DND-41 (cell line): ENCODE results near the gene NAT8.
"Not testable (repeated sequence)": the region's sequence is repeated elsewhere in the genome, so short reads cannot be mapped to it uniquely, and the experiment has no call there.

Experiments
- ATAC-seq: fragments of 200-7000 bp; cut with Tn5 transposase; 3 replicates; pipeline ENCODE4 v1.9.1; 2021; ENCODE audit warnings: low read depth; ENCODE audit not compliant: insufficient read depth
- DNase-seq: peaks from one replicate; pipeline ENCODE4 v3.0.0-alpha.2; 2020
- H2AFZ ChIP-seq: 2 replicates; pipeline ENCODE4 v1.6.0; 2012; ENCODE audit warnings: low read depth, low read length
- H3K27ac ChIP-seq: 2 replicates; pipeline ENCODE4 v1.5.1; 2012; ENCODE audit warnings: low read length, inconsistent platforms
- H3K27me3 ChIP-seq: fragments of 200-600 bp; sonication (generic); 2 replicates; pipeline ENCODE4 v1.6.0; 2012; ENCODE audit warnings: low read length, mild to moderate bottlenecking, inconsistent platforms; ENCODE audit not compliant: insufficient read depth, poor library complexity
- H3K36me3 ChIP-seq: 2 replicates; pipeline ENCODE4 v1.5.1; 2012; ENCODE audit warnings: low read length, inconsistent platforms; ENCODE audit not compliant: insufficient read depth
- H3K4me1 ChIP-seq: 2 replicates; pipeline ENCODE4 v1.5.1; 2012; ENCODE audit warnings: mild to moderate bottlenecking, low read length; ENCODE audit not compliant: insufficient read depth
- H3K4me2 ChIP-seq: 2 replicates; pipeline ENCODE4 v1.6.0; 2012; ENCODE audit warnings: mild to moderate bottlenecking, moderate library complexity, low read length, inconsistent platforms; ENCODE audit not compliant: insufficient read depth
- H3K4me3 ChIP-seq, 2 experiments: fragments of 200-600 bp in 1 of 2; shearing (Covaris generic) in 1 of 2; 2 replicates each; pipeline ENCODE4 v1.5.1; 2012 to 2016; ENCODE audit warnings: inconsistent platforms in 2 of 2, low read length in 2 of 2, mild to moderate bottlenecking in 2 of 2, low read depth in 1 of 2, moderate library complexity in 1 of 2
- H3K79me2 ChIP-seq: 2 replicates; pipeline ENCODE4 v1.6.0; 2012; ENCODE audit warnings: low read length, inconsistent platforms; ENCODE audit not compliant: insufficient read depth
- H3K9ac ChIP-seq: 2 replicates; pipeline ENCODE4 v1.6.0; 2012; ENCODE audit warnings: low read depth, mild to moderate bottlenecking, inconsistent platforms, low read length, moderate library complexity
- H3K9me3 ChIP-seq: 2 replicates; pipeline ENCODE4 v1.5.1; 2012; ENCODE audit warnings: low read length, moderate library complexity, mild to moderate bottlenecking, inconsistent platforms; ENCODE audit not compliant: insufficient read depth, severe bottlenecking
- H4K20me1 ChIP-seq: 2 replicates; pipeline ENCODE4 v1.6.0; 2012; ENCODE audit warnings: low read length; ENCODE audit not compliant: insufficient read depth
- TF ChIP-seq, protein P1 (sequence below): IDR thresholded peaks from 2 replicates; pipeline ENCODE4 v1.5.1; 2012; ENCODE audit warnings: borderline replicate concordance, low read length, moderate library complexity, mild to moderate bottlenecking; ENCODE audit not compliant: poor library complexity, severe bottlenecking; ENCODE audit errors: extremely low read depth

The NAT8 gene

GRCh38 chr2:73684905-73685304, 42.7 kb upstream of the NAT8 start:
- not testable (repeated sequence) for H3K36me3 ChIP-seq, H3K9me3 ChIP-seq, DNase-seq, H4K20me1 ChIP-seq, H3K79me2 ChIP-seq, H2AFZ ChIP-seq, H3K4me3 ChIP-seq, H3K4me2 ChIP-seq, ATAC-seq, H3K27ac ChIP-seq, H3K27me3 ChIP-seq, H3K4me1 ChIP-seq, H3K9ac ChIP-seq
- TF ChIP-seq, protein P1, sequence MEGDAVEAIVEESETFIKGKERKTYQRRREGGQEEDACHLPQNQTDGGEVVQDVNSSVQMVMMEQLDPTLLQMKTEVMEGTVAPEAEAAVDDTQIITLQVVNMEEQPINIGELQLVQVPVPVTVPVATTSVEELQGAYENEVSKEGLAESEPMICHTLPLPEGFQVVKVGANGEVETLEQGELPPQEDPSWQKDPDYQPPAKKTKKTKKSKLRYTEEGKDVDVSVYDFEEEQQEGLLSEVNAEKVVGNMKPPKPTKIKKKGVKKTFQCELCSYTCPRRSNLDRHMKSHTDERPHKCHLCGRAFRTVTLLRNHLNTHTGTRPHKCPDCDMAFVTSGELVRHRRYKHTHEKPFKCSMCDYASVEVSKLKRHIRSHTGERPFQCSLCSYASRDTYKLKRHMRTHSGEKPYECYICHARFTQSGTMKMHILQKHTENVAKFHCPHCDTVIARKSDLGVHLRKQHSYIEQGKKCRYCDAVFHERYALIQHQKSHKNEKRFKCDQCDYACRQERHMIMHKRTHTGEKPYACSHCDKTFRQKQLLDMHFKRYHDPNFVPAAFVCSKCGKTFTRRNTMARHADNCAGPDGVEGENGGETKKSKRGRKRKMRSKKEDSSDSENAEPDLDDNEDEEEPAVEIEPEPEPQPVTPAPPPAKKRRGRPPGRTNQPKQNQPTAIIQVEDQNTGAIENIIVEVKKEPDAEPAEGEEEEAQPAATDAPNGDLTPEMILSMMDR, result peak; percentile 5

GRCh38 chr2:73684325-73684724, 42.1 kb upstream of the NAT8 start:
- not testable (repeated sequence) for H3K27me3 ChIP-seq, H3K27ac ChIP-seq, H3K9ac ChIP-seq, H3K79me2 ChIP-seq, ATAC-seq, H3K4me1 ChIP-seq, H3K4me3 ChIP-seq, H2AFZ ChIP-seq, H3K9me3 ChIP-seq, DNase-seq, H3K4me2 ChIP-seq, H4K20me1 ChIP-seq, H3K36me3 ChIP-seq

- not testable (repeated sequence) for H3K4me2 ChIP-seq, H3K79me2 ChIP-seq, H2AFZ ChIP-seq, H3K27me3 ChIP-seq, H3K4me3 ChIP-seq, H3K36me3 ChIP-seq, H3K27ac ChIP-seq, H3K9me3 ChIP-seq, H3K4me1 ChIP-seq, H3K9ac ChIP-seq, H4K20me1 ChIP-seq
- ATAC-seq (peak; percentile 91), DNase-seq (peak; percentile 54)
- TF ChIP-seq, protein P1, result peak; percentile 65
Measured at GRCh38 chr2:73679951-73680571, 37.8 kb upstream of the NAT8 start.

DNA sequence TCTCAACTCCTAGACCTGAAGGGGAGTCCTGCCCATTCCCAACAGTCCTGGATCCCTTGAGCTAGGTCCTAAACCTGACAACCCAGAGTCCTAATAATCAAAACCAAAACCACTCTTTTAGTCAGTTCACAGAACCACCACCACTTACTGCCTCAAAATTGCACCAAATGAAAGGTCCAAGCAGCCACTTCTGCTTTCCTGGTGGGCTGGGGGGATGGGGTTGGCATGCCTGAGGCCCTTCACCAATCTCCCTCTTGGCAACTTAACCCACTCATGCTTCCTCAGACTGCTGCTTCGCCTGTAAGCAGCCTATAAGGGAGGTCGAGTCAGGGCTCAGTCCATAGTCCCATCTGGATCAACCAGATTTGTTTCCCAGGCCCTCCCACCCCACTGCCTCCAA, 37.0 kb upstream of the NAT8 start:
- not testable (repeated sequence) for H3K27ac ChIP-seq, H3K9ac ChIP-seq, H3K4me3 ChIP-seq, H3K4me2 ChIP-seq, H3K36me3 ChIP-seq, H3K9me3 ChIP-seq, H3K4me1 ChIP-seq, H4K20me1 ChIP-seq, DNase-seq, ATAC-seq, H3K79me2 ChIP-seq, H3K27me3 ChIP-seq, H2AFZ ChIP-seq

GRCh38 chr2:73678008-73678407, 35.8 kb upstream of the NAT8 start:
- not testable (repeated sequence) for H3K9ac ChIP-seq, H3K27ac ChIP-seq, H4K20me1 ChIP-seq, H3K4me3 ChIP-seq, H3K36me3 ChIP-seq, H3K9me3 ChIP-seq, H3K27me3 ChIP-seq, ATAC-seq, H2AFZ ChIP-seq, H3K79me2 ChIP-seq, DNase-seq, H3K4me2 ChIP-seq, H3K4me1 ChIP-seq

- H3K27ac ChIP-seq, H2AFZ ChIP-seq, DNase-seq, H3K4me1 ChIP-seq, H3K9me3 ChIP-seq, ATAC-seq, H3K36me3 ChIP-seq, H4K20me1 ChIP-seq, H3K27me3 ChIP-seq, H3K4me3 ChIP-seq, H3K9ac ChIP-seq, H3K79me2 ChIP-seq, H3K4me2 ChIP-seq: not testable (repeated sequence)
Measured at GRCh38 chr2:73676211-73676610, 34.0 kb upstream of the NAT8 start.

DNA sequence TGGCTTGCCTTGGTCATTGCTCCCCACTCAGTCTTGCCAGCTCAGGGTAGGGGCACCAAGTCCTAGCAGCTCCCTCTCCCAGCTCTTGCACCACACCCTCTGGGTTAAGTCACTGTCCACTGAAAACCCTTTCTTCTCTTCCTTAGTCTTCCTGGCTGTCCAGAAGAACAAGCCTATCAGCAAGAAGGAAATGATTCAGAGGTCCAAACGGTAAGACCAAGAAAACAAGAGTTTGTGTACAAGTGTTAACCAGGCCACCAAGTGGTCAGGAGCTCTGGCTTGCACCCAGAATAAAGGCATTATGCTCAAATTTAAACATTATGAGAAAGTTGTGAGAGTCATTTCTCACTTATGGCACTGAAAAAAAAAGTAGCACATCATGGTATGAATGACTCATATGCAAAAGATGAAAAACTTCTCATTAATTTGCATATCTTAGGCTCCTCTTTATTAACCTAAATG, 32.5 kb upstream of the NAT8 start:
- not testable (repeated sequence) for DNase-seq, H3K4me2 ChIP-seq, H3K27ac ChIP-seq, H3K27me3 ChIP-seq, H3K36me3 ChIP-seq, H2AFZ ChIP-seq, H3K4me1 ChIP-seq, H3K9me3 ChIP-seq, H3K79me2 ChIP-seq, H3K4me3 ChIP-seq, ATAC-seq, H4K20me1 ChIP-seq, H3K9ac ChIP-seq
